Natural killer cell treated with Interleukin-12 subunit alpha and Interleukin-12 subunit beta and Interleukin-15 and Interleukin-18, amount 100 ng/mL, for 72 hours (primary cell): Measurements from ENCODE around the gene LSM5. TPM values are rescaled to one million over a fixed set of nuclear protein-coding genes. Genes with fewer than 3 reads are reported as not detected.
A peak's percentile ranks its signal among the peaks of the same experiment; 100 is the strongest.
"Not testable (repeated sequence)": the region's sequence is repeated elsewhere in the genome, so short reads cannot be mapped to it uniquely, and the experiment has no call there.

ENCODE experiments used
- ATAC-seq, 2 donors: fragments of 150-1000 bp; cut with Tn5 transposase in 1 of 2; sonication (Bioruptor Pico), chemical (Tn5 transposase) in 1 of 2; 2 replicates each; pipeline ENCODE4 v1.10.0; 2021
- DNase-seq: peaks from one replicate; pipeline ENCODE4 v3.0.0; 2022; ENCODE audit warnings: low spot score
- H3K27ac Mint-ChIP-seq, 2 donors: 1 replicate in 1 of 2; 2 replicates in 1 of 2; pipeline ENCODE4 v1.8.0; 2022; ENCODE audit warnings: mixed read lengths in 2 of 2, mild to moderate bottlenecking in 1 of 2, moderate library complexity in 1 of 2
- H3K27me3 Mint-ChIP-seq, 2 donors: 1 replicate in 1 of 2; 2 replicates in 1 of 2; pipeline ENCODE4 v1.8.0; 2022; ENCODE audit warnings: mixed read lengths in 2 of 2
- H3K36me3 Mint-ChIP-seq: one replicate; pipeline ENCODE4 v1.8.0; 2022; ENCODE audit warnings: mixed read lengths
- H3K4me1 Mint-ChIP-seq, 2 donors: 1 replicate in 1 of 2; 2 replicates in 1 of 2; pipeline ENCODE4 v1.8.0; 2022; ENCODE audit warnings: low read depth in 2 of 2, mixed read lengths in 2 of 2, mild to moderate bottlenecking in 1 of 2
- H3K4me3 Mint-ChIP-seq: one replicate; pipeline ENCODE4 v1.8.0; 2022; ENCODE audit warnings: mixed read lengths
- H3K9me3 Mint-ChIP-seq: 2 replicates; pipeline ENCODE4 v1.8.0; 2022; ENCODE audit warnings: mixed read lengths
- total RNA-seq, 2 donors: library from RNA; stranded (reverse); gene quantifications; one replicate each; pipeline ENCODE4 v1.2.3, GENCODE V29; 2022

The LSM5 gene
- total RNA-seq, 2 donors from 2014 or later, result 48.6 to 120 TPM

- peak overlapping the region; percentile 68 to 73 for H3K27ac Mint-ChIP-seq
- H3K4me3 Mint-ChIP-seq, result no peak overlapping the region
- peaks cover 9% of the 10 kb centered on the region for H3K9me3 Mint-ChIP-seq
- DNase-seq, result no peak
- no peaks in the 10 kb centered on the region for H3K27me3 Mint-ChIP-seq
- H3K36me3 Mint-ChIP-seq, result peaks cover 30% of the 10 kb centered on the region
- peak; percentile 49 to 74 for ATAC-seq
- H3K4me1 Mint-ChIP-seq, result peaks cover 34 to 44% of the 10 kb centered on the region in 2 donors
Measured at GRCh38 chr7:32519763-32520162, 29.6 kb upstream of the LSM5 start.

DNA sequence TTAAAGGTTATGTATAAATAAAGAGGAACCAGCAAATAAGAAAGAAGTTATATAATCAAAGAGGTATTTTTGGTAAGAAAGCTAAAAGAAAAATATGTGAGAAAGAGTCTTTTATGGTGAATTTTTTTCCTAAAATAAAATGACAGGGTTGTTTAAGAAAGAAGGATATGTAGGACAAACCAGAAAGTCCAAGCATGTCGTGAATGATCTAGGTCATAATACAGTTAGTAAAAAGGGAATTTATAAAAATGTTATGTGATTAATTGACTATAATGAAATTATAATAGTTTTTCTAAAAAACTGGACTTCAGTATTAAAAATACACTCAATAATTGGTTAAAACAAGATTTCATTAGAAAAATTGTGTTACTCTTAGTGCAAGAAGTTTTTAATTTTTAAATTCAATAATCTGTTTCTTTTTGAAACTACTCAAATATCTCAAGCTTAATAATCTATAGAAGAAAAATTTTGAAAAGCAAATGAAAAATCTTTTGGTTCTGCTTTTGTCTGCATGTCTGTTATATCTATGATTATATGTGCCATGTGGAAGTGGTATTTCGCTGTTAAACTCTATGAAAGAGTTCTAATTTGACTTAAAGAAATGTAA is 28.5 kb upstream of the LSM5 start:
- peaks cover 35% of the 10 kb centered on the region for H3K36me3 Mint-ChIP-seq
- H3K27ac Mint-ChIP-seq, result no peak overlapping the region
- no peak overlapping the region for H3K4me3 Mint-ChIP-seq
- no peaks in the 10 kb centered on the region for H3K27me3 Mint-ChIP-seq
- H3K9me3 Mint-ChIP-seq, result peaks cover 9% of the 10 kb centered on the region
- DNase-seq (no peak), ATAC-seq (no peak)
- peaks cover 46 to 50% of the 10 kb centered on the region in 2 donors for H3K4me1 Mint-ChIP-seq

- Mint-ChIP-seq H3K4me3 (no peak overlapping the region), H3K27ac (no peak overlapping the region)
- ATAC-seq, result no peak
Measured at GRCh38 chr7:32516551-32517100, 26.4 kb upstream of the LSM5 start.

GRCh38 chr7:32515890-32516550 is 25.8 kb upstream of the LSM5 start:
- Mint-ChIP-seq H3K36me3 (peaks cover 34% of the 10 kb centered on the region), H3K27me3 (no peaks in the 10 kb centered on the region), H3K27ac (peak overlapping the region; percentile 54 to 69), H3K4me1 (peaks cover 62% of the 10 kb centered on the region in 2 donors), H3K9me3 (peaks cover 5% of the 10 kb centered on the region), H3K4me3 (no peak overlapping the region)
- DNase-seq, result no peak
- ATAC-seq, result no peak

More at GRCh38 chr7:32516551-32517100, 26.4 kb upstream of the LSM5 start:
- Mint-ChIP-seq H3K36me3 (peaks cover 35% of the 10 kb centered on the region), H3K9me3 (peaks cover 9% of the 10 kb centered on the region), H3K4me1 (peaks cover 58 to 61% of the 10 kb centered on the region in 2 donors), H3K27me3 (no peaks in the 10 kb centered on the region)
- no peak for DNase-seq

GRCh38 chr7:32513210-32513609 is 23.0 kb upstream of the LSM5 start:
- Mint-ChIP-seq H3K27ac (peak overlapping the region in 1 of 2 donors; percentile 13), H3K36me3 (peaks cover 23% of the 10 kb centered on the region), H3K9me3 (no peaks in the 10 kb centered on the region), H3K4me3 (no peak overlapping the region), H3K4me1 (peaks cover 58 to 59% of the 10 kb centered on the region in 2 donors), H3K27me3 (no peaks in the 10 kb centered on the region)
- DNase-seq (no peak), ATAC-seq (no peak)

DNA sequence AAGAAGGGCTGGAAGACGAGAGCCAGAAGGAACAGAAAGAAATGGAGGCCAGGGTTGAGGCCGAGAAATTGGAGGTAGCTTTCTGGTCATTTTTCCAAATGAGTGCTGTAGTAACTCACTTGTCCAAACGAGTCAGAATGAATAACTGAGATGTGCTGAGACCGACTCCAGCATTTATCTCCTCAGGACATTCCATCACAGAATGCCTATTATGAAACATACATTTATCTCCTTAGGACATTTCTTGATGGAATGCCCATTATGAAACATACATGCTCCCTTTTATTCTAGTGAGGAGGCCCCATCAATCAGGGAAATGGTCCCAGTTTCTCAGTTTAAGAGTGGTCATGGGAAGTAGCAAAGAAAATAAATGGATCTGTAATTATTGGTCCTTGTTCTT is 21.6 kb upstream of the LSM5 start:
- Mint-ChIP-seq H3K27ac (peak overlapping the region; percentile 40 to 54), H3K4me3 (no peak overlapping the region), H3K36me3 (peaks cover 19% of the 10 kb centered on the region), H3K27me3 (no peaks in the 10 kb centered on the region), H3K9me3 (no peaks in the 10 kb centered on the region), H3K4me1 (peaks cover 66 to 72% of the 10 kb centered on the region in 2 donors)
- no peak for ATAC-seq
- no peak for DNase-seq

DNA sequence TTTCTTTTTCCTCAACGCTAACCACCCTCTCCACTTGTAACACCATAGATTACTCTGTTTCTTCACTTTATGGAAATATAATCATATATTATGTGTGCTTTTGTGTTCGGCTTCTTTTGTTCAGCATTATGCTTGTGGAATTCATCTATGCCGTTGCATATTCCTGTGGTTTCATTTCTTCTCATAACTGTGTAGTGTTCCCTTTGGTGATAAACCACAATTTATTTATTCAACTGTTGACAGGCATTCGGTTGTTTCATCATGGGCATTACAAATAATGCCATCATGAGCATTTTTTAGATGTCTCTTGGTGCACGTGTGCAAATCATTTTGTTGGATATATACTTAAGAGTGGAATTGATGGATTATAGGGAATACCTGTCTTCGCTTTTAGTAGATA is 17.2 kb upstream of the LSM5 start:
- peak overlapping the region in 1 of 2 donors; percentile 21 for H3K27ac Mint-ChIP-seq
- no peaks in the 10 kb centered on the region for H3K36me3 Mint-ChIP-seq
- H3K4me1 Mint-ChIP-seq, result peaks cover 42 to 48% of the 10 kb centered on the region in 2 donors
- ATAC-seq (no peak), DNase-seq (no peak)
- H3K4me3 Mint-ChIP-seq, result no peak overlapping the region
- no peaks in the 10 kb centered on the region for H3K9me3 Mint-ChIP-seq
- H3K27me3 Mint-ChIP-seq, result no peaks in the 10 kb centered on the region

DNA sequence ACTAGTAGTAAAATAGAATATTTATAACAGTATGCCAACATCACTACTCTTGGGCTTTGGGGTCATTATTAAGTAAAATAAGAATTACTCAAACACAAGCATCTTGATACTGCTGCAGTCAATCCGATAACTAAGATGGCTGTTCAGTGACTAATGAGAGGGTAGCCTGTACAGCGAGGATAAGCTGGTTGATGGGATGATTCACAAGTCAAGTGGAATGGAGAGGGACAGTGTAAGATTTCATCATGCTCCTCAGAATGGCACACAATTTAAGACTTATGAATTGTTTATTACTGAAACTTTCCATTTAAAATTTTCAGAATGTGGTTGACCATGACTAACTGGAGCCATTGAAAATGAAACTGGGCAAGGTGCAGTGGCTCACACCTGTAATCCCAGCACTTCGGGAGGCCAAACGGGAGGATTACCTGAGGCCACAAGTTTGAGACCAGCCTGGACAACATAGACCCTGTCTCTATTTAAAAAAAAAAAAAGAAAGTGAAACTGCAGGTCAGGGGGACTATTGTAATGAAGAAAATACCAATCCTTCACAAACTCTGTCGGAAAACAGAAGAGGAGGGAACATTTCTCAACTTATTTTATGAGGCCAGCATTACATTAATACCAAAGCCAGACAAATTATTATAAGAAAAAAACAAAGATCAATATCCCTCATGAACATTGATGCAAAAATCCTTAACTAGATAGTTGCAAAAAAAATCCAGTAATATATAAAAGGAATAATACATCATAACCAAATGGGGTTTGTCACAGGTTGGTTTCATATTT is 16.3 kb upstream of the LSM5 start:
- Mint-ChIP-seq H3K27ac (peak overlapping the region; percentile 69 to 84), H3K4me1 (peaks cover 36 to 45% of the 10 kb centered on the region in 2 donors)

GRCh38 chr7:32502728-32503127 is 12.5 kb upstream of the LSM5 start:
- peak overlapping the region; percentile 58 for H3K4me3 Mint-ChIP-seq
- DNase-seq, result no peak
- H3K9me3 Mint-ChIP-seq, result no peaks in the 10 kb centered on the region
- no peaks in the 10 kb centered on the region for H3K36me3 Mint-ChIP-seq
- H3K4me1 Mint-ChIP-seq, result peaks cover 40 to 46% of the 10 kb centered on the region in 2 donors
- peak; percentile 54 to 67 for ATAC-seq
- H3K27ac Mint-ChIP-seq, result peak overlapping the region; percentile 32 to 66
- no peaks in the 10 kb centered on the region for H3K27me3 Mint-ChIP-seq

More for the DNA sequence above, 16.3 kb upstream of the LSM5 start:
- Mint-ChIP-seq H3K27me3 (no peaks in the 10 kb centered on the region), H3K36me3 (no peaks in the 10 kb centered on the region), H3K9me3 (no peaks in the 10 kb centered on the region), H3K4me3 (peak overlapping the region; percentile 12)
- DNase-seq (no peak), ATAC-seq (peak; percentile 78 to 82)

GRCh38 chr7:32501522-32501921 is 11.3 kb upstream of the LSM5 start:
- H3K36me3 Mint-ChIP-seq, result no peaks in the 10 kb centered on the region
- DNase-seq (no peak), ATAC-seq (no peak)
- no peaks in the 10 kb centered on the region for H3K9me3 Mint-ChIP-seq
- H3K27ac Mint-ChIP-seq, result peak overlapping the region; percentile 22 to 80
- peak overlapping the region; percentile 60 for H3K4me3 Mint-ChIP-seq
- peaks cover 34 to 37% of the 10 kb centered on the region in 2 donors for H3K4me1 Mint-ChIP-seq
- no peaks in the 10 kb centered on the region for H3K27me3 Mint-ChIP-seq

DNA sequence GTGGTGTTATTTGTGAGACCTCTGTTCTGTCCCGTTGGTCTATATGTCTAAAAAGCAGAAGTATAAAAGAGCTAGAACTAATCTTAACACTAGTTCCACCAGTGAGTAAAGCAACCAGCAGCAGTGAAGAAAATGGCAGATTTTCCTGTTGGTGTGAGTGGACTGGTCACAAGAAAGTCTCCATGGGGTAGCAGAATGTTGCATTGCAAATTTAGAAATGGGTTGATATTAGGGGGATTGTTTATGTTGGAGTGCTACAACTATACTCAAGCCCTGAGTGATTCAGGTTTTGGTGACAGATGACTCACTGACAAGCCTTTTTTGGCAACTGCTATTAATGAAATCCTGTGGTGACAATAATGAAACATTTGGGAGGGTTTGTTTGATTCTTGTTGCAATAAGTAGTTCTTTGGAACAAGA is 10.8 kb upstream of the LSM5 start:
- DNase-seq (no peak), ATAC-seq (peak; percentile 60 to 66)
- H3K9me3 Mint-ChIP-seq, result no peaks in the 10 kb centered on the region
- H3K4me3 Mint-ChIP-seq, result peak overlapping the region; percentile 60
- peak overlapping the region; percentile 22 to 80 for H3K27ac Mint-ChIP-seq
- H3K4me1 Mint-ChIP-seq, result peaks cover 36 to 38% of the 10 kb centered on the region in 2 donors
- H3K36me3 Mint-ChIP-seq, result no peaks in the 10 kb centered on the region
- H3K27me3 Mint-ChIP-seq, result no peaks in the 10 kb centered on the region

DNA sequence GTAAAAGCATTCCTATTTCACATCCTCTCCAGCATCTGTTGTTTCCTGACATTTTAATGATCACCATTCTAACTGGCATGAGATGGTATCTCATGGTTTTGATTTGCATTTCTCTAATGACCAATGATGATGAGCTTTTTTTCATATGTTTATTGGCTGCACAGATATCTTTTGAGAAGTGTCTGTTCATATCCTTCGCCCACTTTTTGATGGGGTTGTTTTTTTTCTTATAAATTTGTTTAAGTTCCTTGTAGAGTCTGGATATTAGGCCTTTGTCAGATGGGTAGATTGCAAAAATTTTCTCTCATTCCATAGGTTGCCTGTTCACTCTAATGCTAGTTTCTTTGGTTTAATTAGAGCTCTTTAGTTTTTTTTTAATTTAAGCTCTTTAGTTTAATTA is 10.0 kb upstream of the LSM5 start:
- DNase-seq, H3K9me3 Mint-ChIP-seq, H3K27me3 Mint-ChIP-seq, ATAC-seq, H3K36me3 Mint-ChIP-seq: not testable (repeated sequence)
- Mint-ChIP-seq H3K27ac (peak overlapping the region; percentile 22 to 80), H3K4me3 (peak overlapping the region; percentile 60), H3K4me1 (peaks cover 38 to 40% of the 10 kb centered on the region in 2 donors)

DNA sequence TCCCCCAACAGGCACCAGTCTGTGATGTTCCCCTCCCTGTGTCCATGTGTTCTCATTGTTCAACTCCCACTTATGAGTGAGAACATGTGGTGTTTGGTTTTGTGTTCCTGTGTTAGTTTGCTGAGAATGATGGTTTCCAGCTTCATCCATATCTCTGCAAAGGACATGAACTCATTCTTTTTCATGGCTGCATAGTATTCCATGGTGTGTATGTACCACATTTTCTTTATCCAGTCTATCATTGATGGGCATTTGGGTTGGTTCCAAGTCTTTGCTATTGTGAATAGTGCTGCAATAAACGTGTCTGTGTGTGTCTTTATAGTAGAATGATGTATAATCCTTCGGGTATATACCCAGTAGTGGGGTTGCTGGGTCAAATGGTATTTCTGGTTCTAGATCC is 9.6 kb upstream of the LSM5 start:
- not testable (repeated sequence) for H3K27ac Mint-ChIP-seq, H3K4me3 Mint-ChIP-seq

More for the DNA sequence above, 9.6 kb upstream of the LSM5 start:
- ATAC-seq, H3K36me3 Mint-ChIP-seq, H3K9me3 Mint-ChIP-seq, DNase-seq, H3K27me3 Mint-ChIP-seq: not testable (repeated sequence)
- H3K4me1 Mint-ChIP-seq, result peaks cover 38 to 45% of the 10 kb centered on the region in 2 donors
